Psoas muscle (tissue), 8 donors: ENCODE results near the gene SPATA13. TPM values are rescaled to one million over a fixed set of nuclear protein-coding genes. Genes with fewer than 3 reads are reported as not detected.

ENCODE experiments used
- ATAC-seq, 4 donors: fragments of 200-7000 bp; cut with Tn5 transposase; one replicate each; pipeline ENCODE4 v1.9.1; 2020; ENCODE audit warnings: moderate library complexity in 3 of 4, mild to moderate bottlenecking in 2 of 4
- DNase-seq, 2 donors: peaks; one replicate each; pipeline ENCODE4 v3.0.0-alpha.2; 2020
- H3K27ac ChIP-seq: fragments of 200-600 bp; one replicate; pipeline ENCODE4 v1.8.0; 2022
- H3K27me3 ChIP-seq, 3 donors: fragments of 200-600 bp in 1 of 3; one replicate each; pipeline versions ENCODE4 v1.6.1 to v1.8.0; 2013 to 2022; ENCODE audit warnings: low read length in 2 of 3, mild to moderate bottlenecking in 2 of 3, moderate library complexity in 1 of 3; ENCODE audit not compliant: insufficient read depth in 3 of 3
- H3K36me3 ChIP-seq, 2 donors: fragments of 200-600 bp in 1 of 2; one replicate each; pipeline versions ENCODE4 v1.6.1 to v1.8.0; 2013 to 2022; ENCODE audit warnings: low read depth in 1 of 2, mild to moderate bottlenecking in 1 of 2, moderate library complexity in 1 of 2; ENCODE audit not compliant: insufficient read depth in 1 of 2
- H3K4me1 ChIP-seq: fragments of 200-600 bp; one replicate; pipeline ENCODE4 v1.8.0; 2022
- H3K4me3 ChIP-seq: fragments of 200-600 bp; one replicate; pipeline ENCODE4 v1.8.0; 2022; ENCODE audit warnings: mild to moderate bottlenecking
- H3K9me3 ChIP-seq: fragments of 200-600 bp; one replicate; pipeline ENCODE4 v1.8.0; 2022
- CTCF ChIP-seq: fragments of 200-600 bp; IDR thresholded peaks from one replicate; pipeline ENCODE4 v1.8.0; 2022; ENCODE audit warnings: antibody characterized with exemption
- WGBS, 3 donors: extraction: QIAGEN DNeasy Blood & Tissue Kit; methylation state at CpG; one replicate each; pipeline versions ENCODE4 v1.1.6 to v1.1.7; 2013; 5-methylcytosine and 5-hydroxymethylcytosine counted together
- intact Hi-C, 2 donors: fragments of 100-400 bp; cut with DNase I; formaldehyde crosslinking; loops; one replicate each; pipeline versions ENCODE4 v1.11.0 to v1.14.2; 2022
- polyA plus RNA-seq, 3 donors: library from polyadenylated mRNA; stranded (reverse); fragments of 200-250 nt; gene quantifications; one replicate each; pipeline ENCODE4 v1.2.3, GENCODE V29; 2013
- total RNA-seq, 4 donors: library from RNA; stranded (reverse); fragmentation: NEBNext Ultra II Directional in 2 of 4; extraction: Animal tissue kit (Norgen Biotek cat#: 25700) in 2 of 4; gene quantifications; one replicate each; pipeline versions ENCODE4 v1.2.1 to v1.2.4, GENCODE V29; 2021 to 2023
- donor health status: healthy with polysubstance abuse.
- donor health status: DM: no; HTN: no; CAD: no; lungs with moderate emphysema.
- donor health status: Bipolar disorder and iron deficiency.
- donor health status: healthy.
- donor health status: DM: yes; HTN: yes; CAD: no.
- donor health status: DM: no; HTN: no; CAD: no.
- donor health status: DM: no; HTN: no; CAD: no.
- donor health status: DM: yes; HTN: yes; CAD: no.

The SPATA13 gene
- total and polyA plus RNA-seq, 7 donors: 0.87 to 5.8 (median 2.5) TPM

GRCh38 chr13:24207841-24208667 is 47.5 kb downstream of the SPATA13 start:
- WGBS, 3 donors: 42 to 49% (median 49%) methylated on average over 7 of the region's 7 CpGs
- H3K27me3 ChIP-seq: peaks cover 0 to 3% (median 0%) of the 10 kb centered on the region in 3 donors
- H3K9me3 ChIP-seq: no peaks in the 10 kb centered on the region
- no peak for ATAC-seq
- no peak overlapping the region for H3K27ac ChIP-seq
- intact Hi-C loops: no loop called here
- no peaks in the 10 kb centered on the region for H3K36me3 ChIP-seq
- no peak for DNase-seq
- no peak for TF ChIP-seq CTCF
- no peak overlapping the region for H3K4me3 ChIP-seq
- H3K4me1 ChIP-seq: no peaks in the 10 kb centered on the region

GRCh38 chr13:24209138-24209537 is 48.6 kb downstream of the SPATA13 start:
- no peaks in the 10 kb centered on the region for H3K9me3 ChIP-seq
- H3K27ac ChIP-seq: no peak overlapping the region
- no peaks in the 10 kb centered on the region for H3K36me3 ChIP-seq
- H3K27me3 ChIP-seq: peaks cover 0 to 3% (median 0%) of the 10 kb centered on the region in 3 donors
- ATAC-seq: no peak
- H3K4me1 ChIP-seq: no peaks in the 10 kb centered on the region
- no peak for DNase-seq
- no peak for TF ChIP-seq CTCF
- H3K4me3 ChIP-seq: no peak overlapping the region
- 78 to 87% (median 86%) methylated on average over 5 of the region's 5 CpGs for WGBS, 3 donors
- intact Hi-C loops: no loop called here

- no peaks in the 10 kb centered on the region for H3K4me1 ChIP-seq
- H3K36me3 ChIP-seq: no peaks in the 10 kb centered on the region
- H3K4me3 ChIP-seq: no peak overlapping the region
- ATAC-seq (no peak), DNase-seq (no peak)
- no peak overlapping the region for H3K27ac ChIP-seq
- intact Hi-C loops: loop anchor here in 1 of 2 donors (5.0 kb wide), 1 partner anchor 50 kb away; the partner anchor contains the start of gene SPATA13
- H3K9me3 ChIP-seq: no peaks in the 10 kb centered on the region
- peaks cover 0 to 3% (median 0%) of the 10 kb centered on the region in 3 donors for H3K27me3 ChIP-seq
- no peak for TF ChIP-seq CTCF
- 81 to 90% (median 84%) methylated on average over 5 of the region's 5 CpGs for WGBS, 3 donors
Measured at GRCh38 chr13:24212254-24212653, 51.7 kb downstream of the SPATA13 start.

GRCh38 chr13:24212674-24213073 is 52.2 kb downstream of the SPATA13 start:
- WGBS, 3 donors: 80 to 86% (median 85%) methylated on average over 7 of the region's 7 CpGs
- ATAC-seq (no peak), DNase-seq (no peak)
- TF ChIP-seq CTCF: no peak
- peaks cover 0 to 3% (median 0%) of the 10 kb centered on the region in 3 donors for H3K27me3 ChIP-seq
- no peaks in the 10 kb centered on the region for H3K4me1 ChIP-seq
- no peaks in the 10 kb centered on the region for H3K36me3 ChIP-seq
- intact Hi-C loops: loop anchor here in 1 of 2 donors (5.0 kb wide), 1 partner anchor 50 kb away; the partner anchor contains the start of gene SPATA13
- H3K4me3 ChIP-seq: no peak overlapping the region
- H3K27ac ChIP-seq: no peak overlapping the region
- no peaks in the 10 kb centered on the region for H3K9me3 ChIP-seq
